ENCODE data around the gene TWIST2. TPM values are rescaled to one million over a fixed set of nuclear protein-coding genes. Genes with fewer than 3 reads are reported as not detected.

The TWIST2 gene
- total RNA-seq, 2 experiments from 2014 or later, result not detected

GRCh38 chr2:238942080-238942725, 94.3 kb downstream of the TWIST2 start:
- Mint-ChIP-seq H3K36me3 (no peaks in the 10 kb centered on the region), H3K27ac (no peak overlapping the region), H3K9me3 (no peaks in the 10 kb centered on the region), H3K27me3 (no peaks in the 10 kb centered on the region), H3K4me1 (no peaks in the 10 kb centered on the region), H3K4me3 (no peak overlapping the region)
- DNase-seq, result no peak
- ATAC-seq (ENCODE audit: low read depth), result no peak
- POLR2A ChIA-PET, result no interaction called here

GRCh38 chr2:238942726-238943300, 94.9 kb downstream of the TWIST2 start:
- POLR2A ChIA-PET, result no interaction called here
- Mint-ChIP-seq H3K9me3 (no peaks in the 10 kb centered on the region), H3K36me3 (no peaks in the 10 kb centered on the region), H3K4me1 (peaks cover 2% of the 10 kb centered on the region), H3K27me3 (no peaks in the 10 kb centered on the region), H3K4me3 (no peak overlapping the region), H3K27ac (no peak overlapping the region)
- DNase-seq, result no peak
- no peak for ATAC-seq (ENCODE audit: low read depth)

- no peaks in the 10 kb centered on the region for H3K36me3 Mint-ChIP-seq
- DNase-seq, result no peak
- no peaks in the 10 kb centered on the region for H3K27me3 Mint-ChIP-seq
- no peak overlapping the region for H3K4me3 Mint-ChIP-seq
- peaks cover 9% of the 10 kb centered on the region for H3K4me1 Mint-ChIP-seq
- no peaks in the 10 kb centered on the region for H3K9me3 Mint-ChIP-seq
- ATAC-seq (ENCODE audit: low read depth), result no peak
- POLR2A ChIA-PET, result no interaction called here
- no peak overlapping the region for H3K27ac Mint-ChIP-seq
Measured at GRCh38 chr2:238943338-238944067, 95.6 kb downstream of the TWIST2 start.

GRCh38 chr2:238945433-238946150, 97.7 kb downstream of the TWIST2 start:
- Mint-ChIP-seq H3K4me1 (peaks cover 13% of the 10 kb centered on the region), H3K36me3 (no peaks in the 10 kb centered on the region), H3K9me3 (no peaks in the 10 kb centered on the region), H3K27me3 (no peaks in the 10 kb centered on the region), H3K4me3 (no peak overlapping the region), H3K27ac (no peak overlapping the region)
- DNase-seq (no peak), ATAC-seq (ENCODE audit: low read depth) (no peak)
- POLR2A ChIA-PET, result no interaction called here

- ATAC-seq (ENCODE audit: low read depth), result no peak
- Mint-ChIP-seq H3K27me3 (peaks cover under 1% of the 10 kb centered on the region), H3K4me3 (no peak overlapping the region), H3K36me3 (no peaks in the 10 kb centered on the region), H3K4me1 (peaks cover 13% of the 10 kb centered on the region), H3K27ac (no peak overlapping the region), H3K9me3 (no peaks in the 10 kb centered on the region)
- peak; percentile 13 for DNase-seq
- POLR2A ChIA-PET, result no interaction called here
Measured at GRCh38 chr2:238946318-238947242, 98.7 kb downstream of the TWIST2 start.

- peaks cover 4% of the 10 kb centered on the region for H3K27me3 Mint-ChIP-seq
- peaks cover 13% of the 10 kb centered on the region for H3K4me1 Mint-ChIP-seq
- no peak overlapping the region for H3K27ac Mint-ChIP-seq
- no peaks in the 10 kb centered on the region for H3K9me3 Mint-ChIP-seq
- H3K36me3 Mint-ChIP-seq, result no peaks in the 10 kb centered on the region
- ATAC-seq (ENCODE audit: low read depth) (no peak), DNase-seq (no peak)
- POLR2A ChIA-PET, result no interaction called here
- no peak overlapping the region for H3K4me3 Mint-ChIP-seq
Measured at GRCh38 chr2:238947243-238947760, 99.4 kb downstream of the TWIST2 start.

GRCh38 chr2:238947920-238948710, 100.2 kb downstream of the TWIST2 start:
- Mint-ChIP-seq H3K4me1 (peaks cover 13% of the 10 kb centered on the region), H3K27me3 (peaks cover 8% of the 10 kb centered on the region), H3K27ac (no peak overlapping the region), H3K9me3 (no peaks in the 10 kb centered on the region), H3K36me3 (no peaks in the 10 kb centered on the region), H3K4me3 (peak overlapping the region; percentile 8)
- DNase-seq (no peak), ATAC-seq (ENCODE audit: low read depth) (no peak)
- POLR2A ChIA-PET, result no interaction called here

GRCh38 chr2:238948765-238949641, 101.1 kb downstream of the TWIST2 start:
- ATAC-seq (ENCODE audit: low read depth), result no peak
- Mint-ChIP-seq H3K4me3 (no peak overlapping the region), H3K4me1 (peaks cover 13% of the 10 kb centered on the region), H3K27ac (no peak overlapping the region), H3K9me3 (no peaks in the 10 kb centered on the region), H3K36me3 (no peaks in the 10 kb centered on the region), H3K27me3 (peaks cover 13% of the 10 kb centered on the region)
- POLR2A ChIA-PET, result no interaction called here
- DNase-seq, result no peak

GRCh38 chr2:238949710-238950345, 101.9 kb downstream of the TWIST2 start:
- ATAC-seq (ENCODE audit: low read depth) (no peak), DNase-seq (no peak)
- Mint-ChIP-seq H3K4me3 (no peak overlapping the region), H3K4me1 (peaks cover 13% of the 10 kb centered on the region), H3K36me3 (no peaks in the 10 kb centered on the region), H3K27me3 (peaks cover 18% of the 10 kb centered on the region), H3K27ac (no peak overlapping the region), H3K9me3 (no peaks in the 10 kb centered on the region)
- POLR2A ChIA-PET, result no interaction called here

- POLR2A ChIA-PET, result no interaction called here
Measured at GRCh38 chr2:238950551-238950950, 102.7 kb downstream of the TWIST2 start.

GRCh38 chr2:238952261-238952919, 104.5 kb downstream of the TWIST2 start:
- DNase-seq (no peak), ATAC-seq (ENCODE audit: low read depth) (no peak)
- no peak overlapping the region for H3K4me3 Mint-ChIP-seq
- H3K9me3 Mint-ChIP-seq, result no peaks in the 10 kb centered on the region
- peaks cover 26% of the 10 kb centered on the region for H3K27me3 Mint-ChIP-seq
- H3K27ac Mint-ChIP-seq, result no peak overlapping the region
- H3K4me1 Mint-ChIP-seq, result peaks cover 13% of the 10 kb centered on the region
- H3K36me3 Mint-ChIP-seq, result no peaks in the 10 kb centered on the region
- POLR2A ChIA-PET, result no interaction called here

More at GRCh38 chr2:238950551-238950950, 102.7 kb downstream of the TWIST2 start:
- no peaks in the 10 kb centered on the region for H3K36me3 Mint-ChIP-seq
- no peak overlapping the region for H3K4me3 Mint-ChIP-seq
- H3K9me3 Mint-ChIP-seq, result no peaks in the 10 kb centered on the region
- H3K4me1 Mint-ChIP-seq, result peaks cover 13% of the 10 kb centered on the region
- H3K27me3 Mint-ChIP-seq, result peaks cover 22% of the 10 kb centered on the region
- no peak for ATAC-seq (ENCODE audit: low read depth)
- DNase-seq, result no peak
- H3K27ac Mint-ChIP-seq, result no peak overlapping the region
